Measurements from ENCODE around the gene RCC2.

DNA sequence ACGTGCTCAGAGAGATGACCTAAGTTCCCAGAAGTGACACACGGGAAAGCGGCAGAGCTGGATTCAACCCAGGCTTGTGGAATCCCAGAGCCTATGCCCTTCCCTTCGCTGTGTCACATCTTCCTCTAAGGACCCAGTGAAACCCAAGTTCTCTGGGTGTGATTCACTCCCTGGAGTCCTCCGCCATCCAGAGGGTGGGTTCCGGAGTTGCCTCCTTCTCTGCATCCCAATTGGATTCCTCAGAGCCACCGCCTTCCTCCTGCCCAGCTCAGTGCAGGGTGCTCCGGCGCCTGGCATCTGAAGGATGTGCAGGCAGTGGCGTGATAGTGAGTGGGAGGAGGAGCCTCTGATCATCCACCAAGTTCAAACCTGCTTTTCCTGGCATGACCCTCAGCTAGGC lies 20.7 kb upstream of the RCC2 start:
- TF ChIP-seq, protein P1, sequence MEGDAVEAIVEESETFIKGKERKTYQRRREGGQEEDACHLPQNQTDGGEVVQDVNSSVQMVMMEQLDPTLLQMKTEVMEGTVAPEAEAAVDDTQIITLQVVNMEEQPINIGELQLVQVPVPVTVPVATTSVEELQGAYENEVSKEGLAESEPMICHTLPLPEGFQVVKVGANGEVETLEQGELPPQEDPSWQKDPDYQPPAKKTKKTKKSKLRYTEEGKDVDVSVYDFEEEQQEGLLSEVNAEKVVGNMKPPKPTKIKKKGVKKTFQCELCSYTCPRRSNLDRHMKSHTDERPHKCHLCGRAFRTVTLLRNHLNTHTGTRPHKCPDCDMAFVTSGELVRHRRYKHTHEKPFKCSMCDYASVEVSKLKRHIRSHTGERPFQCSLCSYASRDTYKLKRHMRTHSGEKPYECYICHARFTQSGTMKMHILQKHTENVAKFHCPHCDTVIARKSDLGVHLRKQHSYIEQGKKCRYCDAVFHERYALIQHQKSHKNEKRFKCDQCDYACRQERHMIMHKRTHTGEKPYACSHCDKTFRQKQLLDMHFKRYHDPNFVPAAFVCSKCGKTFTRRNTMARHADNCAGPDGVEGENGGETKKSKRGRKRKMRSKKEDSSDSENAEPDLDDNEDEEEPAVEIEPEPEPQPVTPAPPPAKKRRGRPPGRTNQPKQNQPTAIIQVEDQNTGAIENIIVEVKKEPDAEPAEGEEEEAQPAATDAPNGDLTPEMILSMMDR (conservative IDR thresholded peaks at IDR 0.05; ENCODE audit: low read depth, low read length): no peak
- TF ChIP-seq EZH2 (IDR thresholded peaks at IDR 0.05; ENCODE audit: low read length, unreplicated experiment) (no peak), EZH2phosphoT487 (IDR thresholded peaks at IDR 0.05; ENCODE audit: borderline replicate concordance, low read length) (no peak)

Data from PC-3 (cell line).